Suprapubic skin (tissue), 3 donors: ENCODE data around the gene AKR1A1.
"Not testable (repeated sequence)": the region's sequence is repeated elsewhere in the genome, so short reads cannot be mapped to it uniquely, and the experiment has no call there.

Experiments used
- CTCF ChIP-seq, 2 donors: fragments of 200-600 bp in 1 of 2; fragments of 450-650 bp in 1 of 2; sonication (generic) in 1 of 2; IDR thresholded peaks; one replicate each; pipeline ENCODE4 v1.5.1; 2016 to 2019; ENCODE audit warnings: antibody characterized with exemption in 2 of 2, mild to moderate bottlenecking in 1 of 2, moderate library complexity in 1 of 2
- POLR2A ChIP-seq, 2 donors: fragments of 450-650 bp; IDR thresholded peaks; one replicate each; pipeline ENCODE4 v1.6.1; 2017; ENCODE audit warnings: antibody characterized with exemption in 2 of 2, mild to moderate bottlenecking in 2 of 2, moderate library complexity in 2 of 2

DNA sequence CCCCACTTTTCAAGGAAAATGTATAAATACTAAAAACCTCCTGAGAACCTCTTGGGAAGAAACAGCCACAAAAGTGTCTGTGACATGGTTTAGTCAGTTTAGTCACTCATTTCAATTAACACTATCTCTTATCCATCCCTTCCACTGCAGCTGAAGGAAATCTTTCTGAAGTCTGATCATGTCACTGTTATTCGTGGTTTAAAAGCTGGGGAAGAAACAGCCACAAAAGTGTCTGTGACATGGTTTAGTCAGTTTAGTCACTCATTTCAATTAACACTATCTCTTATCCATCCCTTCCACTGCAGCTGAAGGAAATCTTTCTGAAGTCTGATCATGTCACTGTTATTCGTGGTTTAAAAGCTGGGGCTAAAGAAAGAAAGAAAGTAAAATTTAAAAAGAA is 27.1 kb upstream of the AKR1A1 start:
- not testable (repeated sequence) for TF ChIP-seq POLR2A, CTCF (IDR thresholded peaks at IDR 0.05)
